HG03432 (cell line): ENCODE measurements around the gene LTBP2.

Source experiments
- ATAC-seq: cut with Tn5 transposase; IDR thresholded peaks from one replicate; pipeline ENCODE4 v1.9.1; 2021; ENCODE audit warnings: mild to moderate bottlenecking, moderate library complexity; ENCODE audit not compliant: unreplicated experiment

Gene LTBP2

DNA sequence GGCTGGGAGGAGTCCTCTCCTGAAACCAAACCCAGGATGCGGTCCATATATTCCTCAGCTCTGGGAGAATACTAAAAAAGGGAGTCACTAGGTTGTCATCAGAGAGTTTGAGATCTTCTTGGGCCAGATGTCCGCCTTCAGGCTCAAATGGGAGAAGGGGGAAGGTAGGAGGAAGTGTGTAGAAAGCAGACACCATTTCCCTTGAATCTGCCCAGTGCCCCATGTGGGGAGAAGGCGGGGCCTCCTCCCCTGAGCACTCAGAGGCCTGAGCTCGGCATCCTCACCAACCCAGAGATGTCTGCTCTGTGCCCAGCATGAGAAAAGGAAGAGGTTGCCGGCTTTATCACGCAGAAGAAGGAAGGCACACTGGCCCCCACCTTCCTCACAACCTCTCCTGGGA, 37.3 kb downstream of the LTBP2 start:
- no peak for ATAC-seq

DNA sequence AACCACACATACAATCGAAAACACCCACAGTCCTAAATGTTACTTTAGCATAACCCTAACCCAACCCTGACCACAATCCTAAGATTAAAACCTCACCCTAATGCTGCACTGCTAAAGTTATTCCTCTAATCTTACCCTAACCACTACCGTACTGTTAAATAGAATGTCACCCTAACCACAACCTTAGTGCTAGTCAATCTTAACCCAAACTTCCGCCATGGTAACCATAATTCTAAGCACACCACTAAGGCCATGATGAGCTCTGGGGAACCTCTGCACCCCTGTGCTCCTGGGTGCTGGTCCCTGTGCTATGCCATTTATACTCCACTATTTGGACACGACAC, 38.0 kb downstream of the LTBP2 start:
- no peak for ATAC-seq

DNA sequence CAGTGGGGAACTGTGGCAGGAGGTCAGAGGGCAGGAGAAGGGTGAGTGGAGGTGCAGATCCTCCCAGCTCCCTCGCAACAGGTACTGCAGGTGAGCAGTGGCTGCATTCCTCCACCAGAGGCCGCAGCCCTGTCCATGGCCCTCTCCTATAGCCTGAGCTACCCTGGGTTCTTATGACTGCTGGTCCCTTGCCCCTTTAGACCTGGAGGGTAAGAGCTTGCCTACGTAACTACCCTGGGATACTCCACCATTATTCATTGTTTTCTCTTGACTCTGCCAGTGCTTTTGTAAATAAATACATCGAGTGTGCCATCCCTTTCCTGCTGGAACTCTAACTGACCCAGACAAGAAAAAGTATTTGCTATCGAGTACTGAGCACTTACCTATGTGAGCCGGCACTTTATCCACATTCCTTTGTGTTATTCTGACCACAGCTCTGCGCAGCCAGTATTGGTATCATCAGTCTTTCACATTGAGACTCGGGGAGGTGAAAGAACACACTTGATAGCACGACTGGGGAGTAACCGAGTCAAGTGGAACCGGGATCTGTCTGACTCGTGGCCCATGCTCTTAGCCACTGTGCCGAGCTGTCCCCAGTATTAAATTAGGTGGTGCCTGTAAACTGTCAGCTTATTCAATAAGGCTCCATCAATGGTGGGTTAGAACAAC, 38.5 kb downstream of the LTBP2 start:
- ATAC-seq: no peak

DNA sequence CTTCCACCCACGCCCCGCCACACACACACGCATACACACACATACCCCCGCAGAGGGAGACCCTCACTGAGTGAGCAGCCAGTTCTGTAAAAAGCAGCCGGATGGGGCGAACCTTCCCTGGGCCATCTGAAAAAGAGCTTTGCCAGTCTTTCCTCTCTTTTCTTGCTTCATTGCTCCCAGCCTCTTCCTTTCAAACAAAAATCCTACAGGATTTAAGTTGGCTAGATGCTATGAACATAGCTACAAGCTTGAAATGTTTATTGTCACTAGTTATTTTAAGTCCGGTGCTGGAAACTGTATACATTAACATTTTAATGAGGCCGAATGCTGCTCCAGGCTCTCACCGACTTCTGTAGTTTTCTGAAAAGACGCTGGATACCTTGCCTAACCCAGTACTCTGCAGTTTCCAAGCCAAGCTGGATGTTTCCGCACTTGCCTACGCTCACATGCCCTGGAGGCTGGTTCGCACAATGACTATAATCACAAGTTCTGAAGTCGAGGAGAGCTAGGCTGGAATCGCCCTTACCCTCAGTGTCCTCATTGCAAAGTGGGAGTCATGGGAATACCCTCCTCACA, 39.2 kb downstream of the LTBP2 start:
- no peak for ATAC-seq

DNA sequence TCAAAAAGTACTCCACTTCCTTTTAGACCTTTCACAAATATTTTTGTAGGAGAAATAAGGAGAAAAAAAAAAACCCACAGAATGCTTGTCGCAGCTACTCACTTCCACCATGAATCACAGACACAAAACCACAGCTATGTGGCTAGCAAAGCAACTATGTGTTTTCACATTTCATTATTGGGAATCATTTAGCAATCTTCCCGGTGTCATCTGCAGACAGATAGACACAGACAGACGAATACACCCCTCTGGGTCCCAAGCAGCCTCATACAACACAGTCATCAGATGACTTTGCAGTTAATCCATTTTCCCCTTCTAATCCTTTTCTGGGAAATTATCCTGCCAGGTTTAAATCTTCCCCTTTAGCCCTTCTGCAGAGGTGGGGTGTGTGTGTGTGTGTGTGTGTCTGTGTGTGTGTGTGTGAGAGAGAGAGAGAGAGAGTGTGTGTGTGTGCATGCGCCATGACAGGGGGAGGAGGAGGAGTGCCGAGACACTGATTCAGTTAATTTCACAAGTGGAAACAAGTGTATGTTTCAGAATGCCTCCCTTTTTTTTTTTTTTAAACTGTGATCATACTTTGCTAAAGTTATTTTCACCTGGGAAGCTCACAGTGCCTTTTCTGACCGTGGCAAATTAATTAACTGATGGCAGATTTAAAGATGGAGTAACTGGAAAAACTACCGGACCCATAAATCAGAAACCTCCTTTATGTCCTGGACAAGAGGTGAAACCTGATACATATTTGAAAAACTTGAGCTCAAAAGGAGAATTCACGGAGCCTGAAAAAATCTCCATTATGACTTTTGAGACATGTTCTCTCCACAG, 39.9 kb downstream of the LTBP2 start:
- no peak for ATAC-seq

DNA sequence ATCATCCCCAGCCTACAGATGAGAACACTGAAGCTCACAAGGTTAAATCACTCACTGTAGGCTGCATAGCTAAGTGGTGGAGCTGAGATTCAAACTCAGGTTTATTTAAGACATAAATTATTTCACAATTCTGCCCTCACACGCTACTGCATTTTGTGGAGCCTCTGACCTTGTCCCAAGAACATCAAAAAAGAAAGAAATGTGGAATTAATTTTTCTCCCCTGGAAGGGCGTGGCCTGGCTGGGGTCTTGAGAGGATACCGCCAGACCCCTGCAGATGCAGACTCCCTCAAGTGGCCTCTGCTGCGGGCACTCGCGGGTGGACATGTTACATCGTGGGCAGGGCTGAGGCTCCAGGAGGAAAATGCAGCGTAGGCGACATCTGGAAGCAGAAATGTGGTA, 40.6 kb downstream of the LTBP2 start:
- ATAC-seq: no peak

DNA sequence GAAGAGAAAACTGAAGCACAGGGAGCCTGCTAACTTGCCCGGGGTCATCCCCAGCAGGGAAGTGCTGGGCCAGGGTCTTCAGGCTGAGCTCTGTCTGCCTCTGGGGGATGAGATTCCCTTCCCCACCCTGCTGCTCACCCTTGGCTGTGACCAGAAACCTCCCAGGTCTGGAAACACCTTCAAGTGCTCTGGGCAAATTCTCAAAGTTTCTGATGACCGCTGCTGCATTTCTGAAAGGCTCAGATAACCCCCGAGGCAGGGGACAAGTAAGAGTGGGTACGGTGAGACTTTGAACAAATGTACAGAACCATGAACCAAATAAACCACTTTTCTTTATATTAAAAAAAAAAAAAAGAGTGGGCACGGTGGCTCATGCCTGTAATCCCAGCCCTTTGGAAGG, 41.3 kb downstream of the LTBP2 start:
- ATAC-seq: no peak

DNA sequence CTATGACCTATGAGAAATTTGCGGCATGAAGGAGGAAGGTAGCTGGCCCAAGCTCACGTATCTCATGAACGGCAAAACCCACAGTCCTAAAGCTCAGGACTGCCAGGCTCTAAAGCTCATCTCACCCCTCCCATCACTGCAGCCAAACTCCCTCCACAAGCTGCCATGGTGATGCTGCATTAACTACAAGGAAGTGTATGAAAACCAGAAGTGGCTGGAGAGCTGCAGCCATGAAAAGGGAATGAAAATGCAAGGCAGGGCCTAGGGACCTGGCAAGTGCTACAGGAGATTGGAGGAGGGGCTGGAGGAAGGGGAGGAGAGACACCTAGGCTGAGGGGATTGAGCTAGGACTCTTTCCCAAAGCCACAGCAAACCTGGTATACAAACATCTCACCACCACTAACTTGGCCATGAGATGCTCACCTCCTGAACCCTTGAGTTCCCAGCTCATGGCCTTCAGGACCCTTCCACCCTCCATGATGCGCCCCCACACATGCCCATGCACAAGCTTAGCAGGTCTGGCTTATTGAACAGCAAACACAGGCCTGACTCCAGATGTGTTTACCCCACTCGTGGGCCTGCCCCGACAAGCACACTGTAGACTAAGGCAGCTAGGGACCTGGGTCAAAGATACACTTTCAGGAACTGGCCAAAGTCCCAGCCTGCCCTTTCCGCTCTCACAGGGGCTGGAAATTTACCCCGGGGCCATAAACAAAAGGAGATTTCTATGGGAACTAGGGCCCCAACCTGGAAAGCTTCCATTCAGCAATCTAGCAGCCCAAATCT, 42.0 kb downstream of the LTBP2 start:
- ATAC-seq: no peak

DNA sequence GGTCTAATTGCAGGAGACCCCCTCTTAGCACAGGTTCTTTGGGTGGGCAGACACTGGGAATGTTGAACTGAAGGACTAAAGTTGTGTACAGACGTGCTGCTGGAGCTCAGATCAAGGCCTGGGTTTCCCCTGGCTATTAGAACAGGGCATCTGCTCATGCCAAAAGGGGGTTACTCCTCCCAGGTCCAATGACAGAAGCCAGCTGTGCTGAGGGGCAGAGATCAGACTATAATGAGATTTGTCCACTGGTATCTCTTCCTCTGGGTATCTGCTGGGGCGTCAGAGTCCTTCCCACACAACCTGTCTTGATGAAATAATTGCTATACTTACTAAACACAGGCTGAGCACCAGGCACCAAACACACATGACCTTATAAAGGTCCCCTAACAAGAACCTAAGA, 42.6 kb downstream of the LTBP2 start:
- no peak for ATAC-seq

DNA sequence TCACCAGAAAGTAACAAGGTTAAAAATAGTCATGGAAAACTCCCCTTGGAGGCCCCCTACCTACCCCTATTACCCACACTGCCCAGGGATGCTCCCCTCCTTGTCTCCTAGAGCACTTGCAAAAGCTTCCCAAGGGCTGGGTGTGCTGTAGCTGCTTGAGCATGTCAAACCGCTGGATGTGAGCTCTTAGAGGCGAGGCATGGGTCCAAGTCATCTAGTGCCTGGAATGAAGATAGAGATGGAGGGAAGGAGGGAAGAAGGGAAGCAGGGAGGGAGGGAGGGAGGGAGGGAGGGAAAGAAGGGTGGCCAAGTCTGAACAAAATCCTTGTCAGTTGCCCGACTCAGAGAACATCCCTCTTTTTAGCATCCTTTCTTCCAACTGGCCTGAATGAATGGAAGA, 43.1 kb downstream of the LTBP2 start:
- no peak for ATAC-seq

DNA sequence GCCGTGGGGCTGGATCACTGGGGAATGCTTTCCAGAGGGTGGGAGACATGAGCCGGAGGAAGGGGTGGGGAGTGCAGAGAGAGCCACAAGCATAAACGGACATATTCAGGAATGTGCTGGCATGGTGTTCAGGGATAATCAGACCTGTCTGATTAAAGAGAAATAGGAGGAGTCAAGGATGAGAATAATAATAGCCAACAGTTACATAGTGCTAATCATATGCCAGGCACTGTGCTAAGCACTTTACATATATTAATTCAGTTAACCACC, 43.7 kb downstream of the LTBP2 start:
- ATAC-seq: no peak

DNA sequence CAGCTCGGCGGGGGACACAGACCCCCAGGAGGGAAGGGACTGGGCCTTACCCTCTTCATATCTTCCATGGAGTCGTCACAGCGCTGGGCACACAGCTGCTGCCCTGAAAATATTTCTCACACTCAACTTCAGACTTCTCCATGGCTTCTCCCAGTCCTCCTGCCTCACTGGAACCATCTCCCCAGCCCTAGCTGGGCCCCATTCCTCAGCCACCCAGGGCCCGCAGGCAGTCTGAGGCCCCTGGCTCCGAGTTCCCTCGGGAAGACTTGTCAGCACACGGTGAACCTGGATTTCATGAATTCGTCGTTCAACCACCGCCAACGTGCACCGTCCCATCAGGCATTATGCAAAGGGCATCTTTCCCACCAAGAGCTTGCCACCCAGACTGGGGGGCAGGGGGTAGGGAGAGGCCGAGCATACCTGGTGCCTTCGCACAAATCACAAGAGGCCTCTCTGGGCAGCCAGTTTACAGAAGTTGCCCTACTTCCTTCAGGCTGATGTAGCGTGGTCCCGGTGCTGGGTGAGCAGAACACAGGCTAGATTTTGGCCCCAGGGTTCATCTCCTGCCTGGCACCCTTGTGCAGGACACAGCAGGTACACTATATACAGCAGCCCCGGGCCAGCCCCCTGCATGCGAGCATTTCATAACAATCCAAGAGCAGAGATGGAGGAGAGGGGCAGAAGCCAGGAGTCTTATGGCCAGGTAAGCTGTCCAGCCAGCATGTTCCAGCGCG, 44.2 kb downstream of the LTBP2 start:
- ATAC-seq: no peak

DNA sequence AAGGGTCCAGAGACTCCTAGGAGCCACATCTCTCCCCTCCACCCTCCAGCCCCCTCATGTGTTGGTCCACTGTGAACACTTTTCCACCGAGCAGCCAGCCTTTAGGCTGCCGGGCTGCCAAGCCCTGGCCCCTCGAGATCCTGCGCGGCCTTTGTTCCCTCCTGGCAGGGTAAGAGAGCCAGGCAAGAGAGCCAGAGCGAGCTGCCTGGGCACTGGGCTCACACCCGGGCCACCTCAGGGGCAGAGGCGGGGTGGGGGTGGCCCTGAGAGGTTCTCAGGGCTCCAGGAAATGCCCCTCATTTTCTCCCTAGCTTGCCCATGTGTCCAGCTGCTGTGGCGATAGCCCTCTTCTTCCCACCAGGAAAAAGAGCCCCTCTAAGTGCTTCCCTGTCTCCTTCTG, 44.8 kb downstream of the LTBP2 start:
- ATAC-seq: no peak

DNA sequence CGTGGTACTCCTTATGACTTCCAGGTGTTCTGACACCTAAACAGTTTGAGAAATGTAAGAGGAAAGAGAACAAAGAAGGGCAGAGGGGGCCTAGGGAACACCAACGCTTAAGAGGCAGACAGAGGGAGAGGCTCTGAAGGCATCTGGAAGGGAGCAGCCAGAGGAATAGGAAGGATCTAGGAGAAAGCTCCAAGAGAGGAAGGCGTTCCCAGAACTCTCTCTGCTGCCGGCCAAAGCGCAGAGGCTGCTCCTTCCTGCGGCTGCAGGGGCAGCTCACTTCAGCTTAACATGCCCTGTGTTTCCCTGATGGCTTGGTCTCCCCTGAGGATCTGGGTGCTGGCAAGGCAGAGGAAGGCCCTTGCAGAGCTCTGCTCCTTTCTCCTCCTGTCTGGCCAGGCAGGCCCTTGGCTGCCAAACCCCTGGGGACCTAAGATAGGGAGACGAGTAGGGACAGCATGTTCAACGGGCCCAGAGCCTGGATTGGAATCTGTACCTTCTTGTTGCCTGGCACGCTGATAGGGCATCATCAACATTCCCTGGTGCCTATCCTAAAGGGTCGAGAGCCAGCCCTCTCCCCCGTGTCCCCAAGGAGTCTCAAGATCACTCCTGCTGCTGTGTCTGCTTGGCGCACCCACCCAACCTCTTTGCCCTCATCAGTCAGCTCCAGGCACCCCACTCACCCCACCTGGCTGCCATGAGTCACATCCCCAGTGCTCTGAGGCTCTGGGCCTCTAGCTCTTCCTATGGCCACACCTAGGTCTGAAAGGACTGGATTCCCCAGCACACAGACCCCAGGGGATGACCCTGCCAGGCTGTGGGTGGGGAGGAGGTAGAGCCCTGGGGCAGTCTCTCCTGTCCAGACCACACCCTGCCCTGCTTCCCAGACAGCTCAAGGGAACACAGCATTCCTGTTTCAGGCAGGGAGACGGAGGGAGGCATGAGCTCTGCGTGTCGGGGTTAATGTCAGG, 45.6 kb downstream of the LTBP2 start:
- ATAC-seq: no peak

DNA sequence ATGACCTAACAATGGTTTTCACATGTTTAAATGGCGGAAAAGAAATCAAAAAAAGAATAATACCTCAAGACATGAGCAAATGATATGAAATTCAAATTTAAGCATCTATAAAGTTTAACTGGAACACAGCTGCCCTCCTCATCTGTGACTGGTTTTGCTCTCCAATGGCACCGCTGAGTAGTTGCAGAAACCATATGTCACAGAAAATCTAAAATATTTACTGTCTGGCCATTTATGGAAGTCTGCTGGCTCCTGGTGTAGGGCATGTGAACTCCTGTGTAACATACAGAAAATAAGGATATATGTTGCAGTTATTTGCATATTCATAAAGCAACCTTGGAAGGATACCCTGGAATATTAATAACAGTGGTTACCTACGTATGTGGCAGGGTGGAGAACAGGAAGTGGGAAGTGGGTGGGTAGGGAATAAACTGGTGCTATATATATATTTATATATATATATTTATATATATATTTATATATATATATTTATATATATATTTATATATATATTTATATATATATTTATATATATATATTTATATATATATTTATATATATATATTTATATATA, 48.4 kb downstream of the LTBP2 start:
- ATAC-seq: no peak

DNA sequence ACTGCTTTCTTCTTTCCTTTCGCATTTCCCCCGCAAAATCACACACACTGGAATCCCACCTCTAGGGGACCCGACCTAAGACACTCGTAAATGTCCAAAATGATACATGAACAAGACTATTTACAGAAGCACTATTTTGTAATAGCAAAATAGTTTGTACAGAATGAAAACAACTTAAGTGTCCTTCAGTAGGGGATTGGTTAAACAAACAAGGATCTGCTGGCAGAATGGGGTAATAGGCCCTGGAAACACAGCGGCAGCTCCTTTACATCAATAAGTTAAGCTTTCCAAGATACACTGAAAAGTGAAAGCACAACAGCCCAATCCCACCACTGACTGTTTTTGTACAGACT, 48.8 kb downstream of the LTBP2 start:
- ATAC-seq: no peak

DNA sequence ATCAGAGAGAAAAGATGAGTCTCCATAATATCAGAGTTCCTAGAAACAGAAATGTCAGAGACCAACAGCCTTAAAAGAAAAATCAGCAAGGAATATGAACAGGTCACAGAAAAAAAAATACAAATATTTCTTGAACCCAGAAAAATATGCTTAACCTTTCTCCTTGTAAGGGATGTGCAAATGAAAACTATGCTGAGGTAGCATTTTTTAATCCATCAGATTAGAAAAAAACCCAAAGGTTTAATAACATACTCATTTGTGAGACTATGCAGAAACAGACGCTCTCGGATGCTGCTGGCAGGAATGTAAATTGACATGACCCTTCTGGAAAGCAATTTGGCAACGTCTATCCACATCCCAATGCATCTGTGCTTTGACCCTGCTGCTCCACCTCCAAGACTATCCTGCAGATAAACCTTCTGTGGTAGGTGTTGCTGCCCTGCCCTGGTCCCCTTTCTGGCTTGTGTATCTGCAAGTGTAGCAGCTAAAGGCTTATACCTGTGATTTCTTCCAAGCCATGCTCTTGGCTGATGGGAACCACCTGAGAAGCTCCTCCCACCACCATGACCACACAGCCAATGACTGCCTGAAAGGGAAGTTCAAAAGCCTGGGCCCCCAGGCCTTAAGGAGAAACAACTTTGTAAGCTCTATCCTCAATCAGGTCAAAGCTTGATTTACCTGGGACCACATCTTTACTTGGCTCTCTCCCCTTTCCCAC, 49.4 kb downstream of the LTBP2 start:
- ATAC-seq: no peak

DNA sequence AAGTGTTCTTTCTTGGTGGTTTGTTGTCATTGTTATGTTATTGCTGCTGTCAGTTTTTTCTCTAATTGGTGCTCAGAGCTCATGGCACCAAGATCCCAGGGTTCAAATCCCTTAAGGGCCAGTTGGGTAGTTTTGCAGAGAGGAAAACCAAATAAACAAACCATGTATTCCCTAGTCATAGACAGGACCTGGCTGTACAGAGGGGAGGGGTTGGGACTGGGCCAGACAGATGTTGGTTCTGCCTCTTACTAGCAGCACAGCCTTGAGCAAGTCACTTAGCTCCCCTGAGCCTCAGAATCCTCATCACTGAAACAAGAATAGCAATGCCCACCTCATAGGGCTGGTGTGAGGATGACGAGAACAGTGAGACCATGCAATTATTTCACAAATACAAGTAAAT, 53.4 kb downstream of the LTBP2 start:
- no peak for ATAC-seq

DNA sequence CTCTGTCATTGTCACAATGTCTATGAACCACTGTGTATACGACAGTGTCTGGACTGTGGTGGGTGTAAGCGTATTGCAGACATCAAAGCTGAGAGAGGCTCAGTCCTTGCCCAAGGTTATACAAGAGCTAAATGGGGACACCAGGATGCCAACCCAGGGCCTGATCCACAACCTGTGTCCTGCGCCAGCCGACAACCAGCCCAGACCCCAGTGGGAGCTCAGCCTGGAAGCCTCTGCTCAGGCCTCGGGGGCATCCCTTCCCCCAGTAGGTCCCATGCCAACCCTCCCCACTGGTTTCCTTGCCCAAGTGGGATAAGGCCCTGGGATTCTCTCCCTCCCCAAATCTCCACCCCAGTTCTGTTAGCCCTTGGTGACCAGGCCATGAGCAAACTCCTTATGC, 54.3 kb downstream of the LTBP2 start:
- no peak for ATAC-seq
